ENCODE measurements around the gene PDE1C.
"Not testable (repeated sequence)": the region's sequence is repeated elsewhere in the genome, so short reads cannot be mapped to it uniquely, and the experiment has no call there.

Gene PDE1C

GRCh38 chr7:32078824-32079223 is 8.6 kb upstream of the PDE1C start:
- Histone ChIP-seq H3K9ac (ENCODE audit: low read depth, low read length, poor library complexity, severe bottlenecking) (no peak overlapping the region), H3K4me3 (ENCODE audit: low read length, poor library complexity, severe bottlenecking) (no peak overlapping the region), H2AFZ (ENCODE audit: low read length) (no peak overlapping the region), H3K79me2 (ENCODE audit: insufficient read depth, low read length) (no peaks in the 10 kb centered on the region), H3K27me3 (ENCODE audit: insufficient read depth, low read length, poor library complexity, severe bottlenecking) (no peaks in the 10 kb centered on the region), H3K9me2 (replicated peaks; ENCODE audit: low read depth, low read length) (no peaks in the 10 kb centered on the region), H3K4me1 (ENCODE audit: insufficient read depth, low read length, poor library complexity, severe bottlenecking) (no peaks in the 10 kb centered on the region), H3K4me2 (ENCODE audit: low read depth, low read length, poor library complexity, severe bottlenecking) (no peak overlapping the region), H3K36me3 (ENCODE audit: insufficient read depth, low read length) (no peaks in the 10 kb centered on the region), H3F3A (ENCODE audit: low read depth) (no peaks in the 10 kb centered on the region), H3K9me3 (ENCODE audit: insufficient read depth, low read depth, low read length) (no peaks in the 10 kb centered on the region), H4K20me1 (ENCODE audit: insufficient read depth, low read length, poor library complexity, severe bottlenecking) (no peaks in the 10 kb centered on the region)
- TF ChIP-seq CTCF (conservative IDR thresholded peaks at IDR 0.05; ENCODE audit: low read length) (no peak), EZH2phosphoT487 (IDR thresholded peaks at IDR 0.05; ENCODE audit: borderline replicate concordance) (no peak)

- H3K4me1 ChIP-seq (ENCODE audit: insufficient read depth, low read length, poor library complexity, severe bottlenecking) = no peaks in the 10 kb centered on the region
- no peaks in the 10 kb centered on the region for H3K36me3 ChIP-seq (ENCODE audit: insufficient read depth, low read length)
- H3K27me3 ChIP-seq (ENCODE audit: insufficient read depth, low read length, poor library complexity, severe bottlenecking) = no peaks in the 10 kb centered on the region
- H3K4me3 ChIP-seq (ENCODE audit: low read length, poor library complexity, severe bottlenecking) = no peak overlapping the region
- no peaks in the 10 kb centered on the region for H3K79me2 ChIP-seq (ENCODE audit: insufficient read depth, low read length)
- H3K9me3 ChIP-seq (ENCODE audit: insufficient read depth, low read depth, low read length) = no peaks in the 10 kb centered on the region
- H3K9me2 ChIP-seq (replicated peaks; ENCODE audit: low read depth, low read length) = no peaks in the 10 kb centered on the region
- H4K20me1 ChIP-seq (ENCODE audit: insufficient read depth, low read length, poor library complexity, severe bottlenecking) = no peaks in the 10 kb centered on the region
- no peaks in the 10 kb centered on the region for H3F3A ChIP-seq (ENCODE audit: low read depth)
- H3K4me2 ChIP-seq (ENCODE audit: low read depth, low read length, poor library complexity, severe bottlenecking) = no peak overlapping the region
- TF ChIP-seq EZH2phosphoT487 (IDR thresholded peaks at IDR 0.05; ENCODE audit: borderline replicate concordance) (no peak), CTCF (conservative IDR thresholded peaks at IDR 0.05; ENCODE audit: low read length) (no peak)
- H3K9ac ChIP-seq (ENCODE audit: low read depth, low read length, poor library complexity, severe bottlenecking) = no peak overlapping the region
- H2AFZ ChIP-seq (ENCODE audit: low read length) = no peak overlapping the region
Observed at GRCh38 chr7:32077806-32078205, 7.6 kb upstream of the PDE1C start.

GRCh38 chr7:32076802-32077201 is 6.6 kb upstream of the PDE1C start:
- not testable (repeated sequence) for H3K9ac ChIP-seq (ENCODE audit: low read depth, low read length, poor library complexity, severe bottlenecking); H3K4me1 ChIP-seq (ENCODE audit: insufficient read depth, low read length, poor library complexity, severe bottlenecking); H3K36me3 ChIP-seq (ENCODE audit: insufficient read depth, low read length); H3K9me2 ChIP-seq (replicated peaks; ENCODE audit: low read depth, low read length); H3K4me2 ChIP-seq (ENCODE audit: low read depth, low read length, poor library complexity, severe bottlenecking); H3K79me2 ChIP-seq (ENCODE audit: insufficient read depth, low read length); H3F3A ChIP-seq (ENCODE audit: low read depth); H3K9me3 ChIP-seq (ENCODE audit: insufficient read depth, low read depth, low read length); H2AFZ ChIP-seq (ENCODE audit: low read length); H3K4me3 ChIP-seq (ENCODE audit: low read length, poor library complexity, severe bottlenecking); H4K20me1 ChIP-seq (ENCODE audit: insufficient read depth, low read length, poor library complexity, severe bottlenecking); H3K27me3 ChIP-seq (ENCODE audit: insufficient read depth, low read length, poor library complexity, severe bottlenecking)

- H3K36me3 ChIP-seq (ENCODE audit: insufficient read depth, low read length) = no peaks in the 10 kb centered on the region
- no peaks in the 10 kb centered on the region for H3K4me1 ChIP-seq (ENCODE audit: insufficient read depth, low read length, poor library complexity, severe bottlenecking)
- no peak overlapping the region for H3K4me3 ChIP-seq (ENCODE audit: low read length, poor library complexity, severe bottlenecking)
- no peak overlapping the region for H2AFZ ChIP-seq (ENCODE audit: low read length)
- no peaks in the 10 kb centered on the region for H3K9me2 ChIP-seq (replicated peaks; ENCODE audit: low read depth, low read length)
- H3K27me3 ChIP-seq (ENCODE audit: insufficient read depth, low read length, poor library complexity, severe bottlenecking) = no peaks in the 10 kb centered on the region
- no peaks in the 10 kb centered on the region for H3F3A ChIP-seq (ENCODE audit: low read depth)
- no peak for TF ChIP-seq EZH2phosphoT487 (IDR thresholded peaks at IDR 0.05; ENCODE audit: borderline replicate concordance)
- no peak for TF ChIP-seq CTCF (conservative IDR thresholded peaks at IDR 0.05; ENCODE audit: low read length)
- H3K9me3 ChIP-seq (ENCODE audit: insufficient read depth, low read depth, low read length) = no peaks in the 10 kb centered on the region
- H3K79me2 ChIP-seq (ENCODE audit: insufficient read depth, low read length) = no peaks in the 10 kb centered on the region
- H3K9ac ChIP-seq (ENCODE audit: low read depth, low read length, poor library complexity, severe bottlenecking) = no peak overlapping the region
- no peaks in the 10 kb centered on the region for H4K20me1 ChIP-seq (ENCODE audit: insufficient read depth, low read length, poor library complexity, severe bottlenecking)
- H3K4me2 ChIP-seq (ENCODE audit: low read depth, low read length, poor library complexity, severe bottlenecking) = no peak overlapping the region
Observed at GRCh38 chr7:32075612-32076011, 5.4 kb upstream of the PDE1C start.
